H1 (cell line): ENCODE results near the gene CHAT. TPM values are rescaled to one million over a fixed set of nuclear protein-coding genes. Genes with fewer than 3 reads are reported as not detected.

Experiments used
- NRF1 ChIP-seq: IDR thresholded peaks from 2 replicates; pipeline ENCODE4 v1.6.1; 2011; ENCODE audit warnings: mild to moderate bottlenecking, low read depth, low read length, improper control_type of control experiment
- polyA plus RNA-seq, 7 experiments: library from polyadenylated mRNA; depleted of rRNA in 3 of 7; stranded (reverse) in 5 of 7; unstranded in 2 of 7; fragments of >200 nt in 5 of 7; fragments of 200-250 nt in 2 of 7; gene quantifications; 1 replicate in 5 of 7; 2 replicates in 1 of 7; 4 replicates in 1 of 7; pipeline versions ENCODE4 v1.2.1 to v1.2.3, GENCODE V29; 2011 to 2013; ENCODE audit warnings: missing spikeins in 2 of 7, mixed read lengths in 2 of 7
- total RNA-seq: library from RNA; stranded (reverse); fragmentation: NEBNext Ultra II Directional; extraction: Animal tissue kit (Norgen Biotek cat#: 25700); gene quantifications from 2 replicates; pipeline ENCODE4 v1.2.1, GENCODE V29; 2021

Gene CHAT
- total and polyA plus RNA-seq, 2 of the 8 experiments (the other 6 are each of a cell fraction or from before 2014, with no cell fraction given) = not detected

DNA sequence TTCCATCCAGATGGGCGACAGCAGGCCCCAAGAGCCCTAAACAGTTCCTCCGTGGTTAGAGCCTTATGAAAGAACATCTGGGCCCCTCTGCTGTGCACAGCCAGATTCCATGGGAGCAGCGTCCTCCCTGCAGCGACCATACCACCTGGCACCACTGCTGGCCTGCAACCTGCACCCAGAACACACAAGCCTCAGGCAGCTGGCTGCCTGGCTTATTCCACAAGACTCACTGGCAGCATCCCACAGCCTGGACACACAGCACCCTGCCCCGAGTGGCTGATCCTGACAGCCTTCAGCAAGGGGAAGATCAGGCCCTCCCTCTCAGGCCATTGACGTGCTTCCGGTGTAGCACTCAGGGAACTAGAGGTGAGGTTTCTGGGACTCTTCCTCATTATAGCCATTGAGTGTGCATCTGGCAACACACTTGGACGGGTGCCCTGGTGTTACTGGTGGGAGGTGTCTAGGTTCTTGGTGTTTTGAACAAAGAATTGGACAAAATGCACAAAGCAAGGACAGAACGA is 41.2 kb upstream of the CHAT start (continued):
- TF ChIP-seq NRF1 = no peak
